ENCODE data around the gene SUV39H2.
"Not testable (repeated sequence)": the region's sequence is repeated elsewhere in the genome, so short reads cannot be mapped to it uniquely, and the experiment has no call there.

SUV39H2 gene

GRCh38 chr10:14942147-14942949, 63.7 kb downstream of the SUV39H2 start:
- not testable (repeated sequence) for H3K9me3 ChIP-seq (ENCODE audit: insufficient read depth, low read depth, low read length); H3K4me3 ChIP-seq (ENCODE audit: low read length); H3K9ac ChIP-seq (ENCODE audit: low read depth, low read length); H3K27me3 ChIP-seq (ENCODE audit: insufficient read depth, low read length); H3K27ac ChIP-seq (ENCODE audit: low read depth, low read length); H3K4me1 ChIP-seq (ENCODE audit: insufficient read depth, low read length)
- H3K36me3 ChIP-seq (ENCODE audit: insufficient read depth, low read length), result peaks cover 35% of the 10 kb centered on the region
- 94% methylated on average over 15 of the region's 17 CpGs for WGBS

- not testable (repeated sequence) for H3K9me3 ChIP-seq (ENCODE audit: insufficient read depth, low read depth, low read length); H3K9ac ChIP-seq (ENCODE audit: low read depth, low read length); H3K27ac ChIP-seq (ENCODE audit: low read depth, low read length); H3K27me3 ChIP-seq (ENCODE audit: insufficient read depth, low read length); H3K4me3 ChIP-seq (ENCODE audit: low read length); H3K4me1 ChIP-seq (ENCODE audit: insufficient read depth, low read length)
- WGBS, result 96% methylated on average over 5 of the region's 7 CpGs
- peaks cover 41% of the 10 kb centered on the region for H3K36me3 ChIP-seq (ENCODE audit: insufficient read depth, low read length)
Measured at GRCh38 chr10:14942950-14943338, 64.3 kb downstream of the SUV39H2 start.

GRCh38 chr10:14945108-14945507, 66.4 kb downstream of the SUV39H2 start:
- peaks cover 44% of the 10 kb centered on the region for H3K36me3 ChIP-seq (ENCODE audit: insufficient read depth, low read length)
- WGBS, result 97% methylated on average over 5 of the region's 5 CpGs
- no peaks in the 10 kb centered on the region for H3K9me3 ChIP-seq (ENCODE audit: insufficient read depth, low read depth, low read length)

GRCh38 chr10:14947268-14947667, 68.6 kb downstream of the SUV39H2 start:
- no peak overlapping the region for H3K9ac ChIP-seq (ENCODE audit: low read depth, low read length)
- no peak overlapping the region for H3K4me3 ChIP-seq (ENCODE audit: low read length)
- peaks cover 39% of the 10 kb centered on the region for H3K36me3 ChIP-seq (ENCODE audit: insufficient read depth, low read length)
- 98% methylated on average over 1 of the region's 1 CpG for WGBS
- H3K27me3 ChIP-seq (ENCODE audit: insufficient read depth, low read length), result no peaks in the 10 kb centered on the region
- H3K4me1 ChIP-seq (ENCODE audit: insufficient read depth, low read length), result no peaks in the 10 kb centered on the region
- no peaks in the 10 kb centered on the region for H3K9me3 ChIP-seq (ENCODE audit: insufficient read depth, low read depth, low read length)
- no peak overlapping the region for H3K27ac ChIP-seq (ENCODE audit: low read depth, low read length)

More at GRCh38 chr10:14945108-14945507, 66.4 kb downstream of the SUV39H2 start:
- no peak overlapping the region for H3K27ac ChIP-seq (ENCODE audit: low read depth, low read length)
- H3K4me1 ChIP-seq (ENCODE audit: insufficient read depth, low read length), result no peaks in the 10 kb centered on the region
- H3K4me3 ChIP-seq (ENCODE audit: low read length), result no peak overlapping the region
- H3K9ac ChIP-seq (ENCODE audit: low read depth, low read length), result no peak overlapping the region
- H3K27me3 ChIP-seq (ENCODE audit: insufficient read depth, low read length), result no peaks in the 10 kb centered on the region

- Histone ChIP-seq H3K4me1 (ENCODE audit: insufficient read depth, low read length) (peaks cover 6% of the 10 kb centered on the region; the same call in 1 of the 2 replicates), H3K27me3 (ENCODE audit: insufficient read depth, low read length) (no peaks in the 10 kb centered on the region), H3K4me3 (ENCODE audit: low read length) (no peak overlapping the region), H3K9me3 (ENCODE audit: insufficient read depth, low read depth, low read length) (no peaks in the 10 kb centered on the region), H3K27ac (ENCODE audit: low read depth, low read length) (no peak overlapping the region), H3K9ac (ENCODE audit: low read depth, low read length) (no peak overlapping the region), H3K36me3 (ENCODE audit: insufficient read depth, low read length) (peaks cover 33% of the 10 kb centered on the region)
- 91% methylated on average over 5 of the region's 5 CpGs for WGBS
Measured at GRCh38 chr10:14949291-14949690, 70.6 kb downstream of the SUV39H2 start.

GRCh38 chr10:14952851-14953423, 74.3 kb downstream of the SUV39H2 start:
- 3% methylated on average over 9 of the region's 10 CpGs for WGBS
- Histone ChIP-seq H3K4me3 (ENCODE audit: low read length) (peak overlapping the region; percentile 75), H3K4me1 (ENCODE audit: insufficient read depth, low read length) (peaks cover 9% of the 10 kb centered on the region), H3K9me3 (ENCODE audit: insufficient read depth, low read depth, low read length) (no peaks in the 10 kb centered on the region), H3K36me3 (ENCODE audit: insufficient read depth, low read length) (peaks cover 5% of the 10 kb centered on the region; the same call in 1 of the 2 replicates), H3K27me3 (ENCODE audit: insufficient read depth, low read length) (no peaks in the 10 kb centered on the region), H3K27ac (ENCODE audit: low read depth, low read length) (peak overlapping the region; percentile 91; the same call in 1 of the 2 replicates), H3K9ac (ENCODE audit: low read depth, low read length) (peak overlapping the region; percentile 71; the same call in 1 of the 2 replicates)

- Histone ChIP-seq H3K4me1 (ENCODE audit: insufficient read depth, low read length) (peaks cover 9% of the 10 kb centered on the region), H3K36me3 (ENCODE audit: insufficient read depth, low read length) (no peaks in the 10 kb centered on the region), H3K9me3 (ENCODE audit: insufficient read depth, low read depth, low read length) (no peaks in the 10 kb centered on the region), H3K4me3 (ENCODE audit: low read length) (peak overlapping the region; percentile 75), H3K9ac (ENCODE audit: low read depth, low read length) (peak overlapping the region; percentile 71; the same call in 1 of the 2 replicates), H3K27me3 (ENCODE audit: insufficient read depth, low read length) (no peaks in the 10 kb centered on the region), H3K27ac (ENCODE audit: low read depth, low read length) (peak overlapping the region; percentile 91; the same call in 1 of the 2 replicates)
- WGBS, result under 1% methylated on average over 32 of the region's 32 CpGs
Measured at GRCh38 chr10:14953424-14954000, 74.8 kb downstream of the SUV39H2 start.
